MM.1S (cell line): ENCODE measurements around the gene SWAP70.

Source experiments
- CTCF ChIP-seq: fragments of 300-600 bp; sonication (generic); IDR thresholded peaks from 2 replicates; pipeline ENCODE4 v1.5.1; 2016; ENCODE audit warnings: antibody characterized with exemption, low read length, mixed read lengths
- EZH2 ChIP-seq: fragments of 300-600 bp; sonication (generic); optimal IDR thresholded peaks from 2 replicates; pipeline ENCODE3; 2017; ENCODE audit warnings: low read depth, mild to moderate bottlenecking, antibody characterized with exemption, low read length, mixed read lengths
- EZH2phosphoT487 ChIP-seq: fragments of 300-600 bp; sonication (generic); IDR thresholded peaks from 2 replicates; pipeline ENCODE4 v1.6.1; 2018; ENCODE audit warnings: antibody characterized with exemption, low read length

- TF ChIP-seq CTCF (no peak), EZH2 (no peak), EZH2phosphoT487 (no peak)
Measured at GRCh38 chr11:9761441-9761945, 97.6 kb downstream of the SWAP70 start.
